Duodenal mucosa (tissue), 2 donors: ENCODE results near the gene DGKI.

Experiments used
- H3K27ac ChIP-seq: one replicate; pipeline ENCODE4 v1.7.0; 2013; ENCODE audit warnings: low read depth, low read length
- H3K27me3 ChIP-seq, 2 donors: one replicate each; pipeline ENCODE4 v1.7.0; 2013; ENCODE audit warnings: low read length in 2 of 2, control low read depth in 1 of 2; ENCODE audit not compliant: insufficient read depth in 2 of 2, control insufficient read depth in 1 of 2
- H3K36me3 ChIP-seq, 2 donors: one replicate each; pipeline ENCODE4 v1.7.0; 2013; ENCODE audit warnings: low read length in 2 of 2, control low read depth in 1 of 2; ENCODE audit not compliant: insufficient read depth in 2 of 2, control insufficient read depth in 1 of 2
- H3K4me1 ChIP-seq, 2 donors: one replicate each; pipeline ENCODE4 v1.7.0; 2013; ENCODE audit warnings: low read length in 2 of 2, control low read depth in 1 of 2; ENCODE audit not compliant: insufficient read depth in 2 of 2, control insufficient read depth in 1 of 2
- H3K4me3 ChIP-seq, 2 donors: one replicate each; pipeline ENCODE4 v1.7.0; 2013; ENCODE audit warnings: low read length in 2 of 2, low read depth in 1 of 2
- H3K9ac ChIP-seq, 2 donors: one replicate each; pipeline ENCODE4 v1.7.0; 2013; ENCODE audit warnings: low read length in 2 of 2, low read depth in 1 of 2
- H3K9me3 ChIP-seq, 2 donors: one replicate each; pipeline ENCODE4 v1.7.0; 2013; ENCODE audit warnings: low read length in 2 of 2, control low read depth in 1 of 2; ENCODE audit not compliant: control insufficient read depth in 1 of 2

The DGKI gene

DNA sequence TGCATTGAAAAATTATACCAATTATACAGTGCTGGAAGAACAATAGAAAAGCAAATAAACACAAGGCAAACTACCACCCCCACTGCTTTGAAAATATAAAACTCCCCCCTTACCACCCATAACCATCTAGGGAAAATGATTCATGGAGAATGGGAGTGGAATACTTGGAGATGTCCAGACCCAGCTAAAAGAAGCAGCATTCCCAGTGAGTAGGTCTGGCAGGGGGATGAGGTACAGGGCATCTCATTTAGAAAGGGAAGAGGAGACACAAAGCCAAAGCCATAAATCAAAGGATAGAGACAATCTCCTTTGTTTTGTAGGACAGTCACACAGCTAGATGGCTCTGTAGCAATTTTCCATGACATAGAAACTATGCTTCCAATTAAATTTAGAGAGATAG lies 36.0 kb upstream of the DGKI start:
- Histone ChIP-seq H3K9ac (no peak overlapping the region), H3K27me3 (no peaks in the 10 kb centered on the region), H3K9me3 (peaks cover 0 to 7% of the 10 kb centered on the region in 2 donors), H3K4me1 (no peaks in the 10 kb centered on the region), H3K27ac (no peak overlapping the region), H3K36me3 (peaks cover 52 to 90% of the 10 kb centered on the region in 2 donors), H3K4me3 (no peak overlapping the region)

DNA sequence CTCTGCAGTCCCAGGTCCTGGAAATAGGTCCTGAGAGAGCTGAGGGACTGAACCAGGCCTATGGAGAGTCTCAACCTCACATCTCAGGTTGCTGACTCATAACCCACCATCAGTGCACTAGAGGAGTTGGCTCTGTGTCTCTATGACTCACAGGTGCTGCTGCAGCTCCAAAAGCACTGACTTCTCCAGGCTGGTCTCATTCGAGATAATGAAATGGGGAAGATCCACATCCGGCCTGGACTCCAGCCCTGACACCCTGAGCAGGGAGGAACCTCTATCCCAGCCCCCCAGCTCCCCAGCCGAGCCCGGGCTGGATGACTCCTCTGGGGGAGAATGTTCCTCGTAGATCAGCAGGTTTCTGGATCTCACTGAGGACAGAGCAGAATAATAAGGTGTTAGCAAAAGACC lies 35.5 kb upstream of the DGKI start:
- no peak overlapping the region for H3K4me3 ChIP-seq
- no peaks in the 10 kb centered on the region for H3K4me1 ChIP-seq
- H3K36me3 ChIP-seq: peaks cover 52 to 92% of the 10 kb centered on the region in 2 donors
- no peaks in the 10 kb centered on the region for H3K27me3 ChIP-seq
- no peak overlapping the region for H3K9ac ChIP-seq
- H3K9me3 ChIP-seq: peaks cover 0 to 7% of the 10 kb centered on the region in 2 donors
- H3K27ac ChIP-seq: no peak overlapping the region

DNA sequence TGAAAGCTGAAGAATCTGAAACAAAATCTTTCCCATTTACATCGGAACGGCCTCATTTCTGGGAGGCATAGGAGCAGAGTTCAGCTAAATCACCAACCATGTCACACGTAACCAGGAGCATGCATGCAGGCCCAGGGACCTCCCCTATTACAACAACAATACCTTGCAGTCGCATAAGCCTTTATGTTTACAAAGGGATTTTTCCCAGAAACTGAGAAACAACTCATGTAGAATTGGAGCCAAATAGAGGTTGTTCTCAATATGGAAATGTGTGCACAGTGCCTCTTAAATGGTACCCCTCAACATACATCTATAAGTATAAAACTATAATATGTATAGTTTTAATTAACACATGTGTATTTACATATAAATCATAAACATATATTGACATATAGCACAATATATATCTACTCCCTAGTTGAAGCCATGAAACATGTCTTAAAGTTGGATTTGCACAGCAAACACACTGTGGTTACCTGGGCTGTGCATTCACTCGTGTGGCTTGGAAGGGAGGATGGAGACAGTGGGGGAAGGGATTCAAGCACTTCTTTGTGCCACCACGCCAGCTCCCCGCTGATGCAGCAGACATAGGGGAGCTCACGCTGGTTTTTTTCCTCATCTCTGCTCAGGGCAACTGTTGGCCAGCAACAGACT lies 35.0 kb upstream of the DGKI start:
- Histone ChIP-seq H3K27ac (no peak overlapping the region), H3K36me3 (peaks cover 54 to 89% of the 10 kb centered on the region in 2 donors), H3K9ac (no peak overlapping the region)

DNA sequence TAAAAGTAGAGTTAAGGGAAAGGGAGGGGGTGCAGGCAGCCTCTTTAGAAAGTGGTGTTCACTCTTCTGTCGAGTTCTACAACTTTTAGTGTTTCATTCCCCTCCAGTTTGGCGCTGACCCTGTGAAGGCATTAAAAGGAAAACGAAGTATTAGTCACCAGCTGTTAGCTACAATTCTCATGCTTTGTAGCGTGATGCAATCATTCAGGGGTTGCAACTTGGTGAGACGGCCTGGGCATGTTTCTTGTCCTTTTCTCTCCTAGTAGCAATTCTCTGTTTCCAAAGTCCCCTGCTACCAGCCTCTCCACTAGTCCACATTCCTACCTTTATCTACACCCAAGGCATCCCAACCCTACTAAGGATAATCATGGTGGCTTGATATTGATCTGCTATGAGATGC lies 33.7 kb upstream of the DGKI start:
- Histone ChIP-seq H3K9ac (no peak overlapping the region), H3K27ac (no peak overlapping the region), H3K36me3 (peaks cover 56 to 87% of the 10 kb centered on the region in 2 donors), H3K4me1 (no peaks in the 10 kb centered on the region), H3K9me3 (peaks cover 0 to 7% of the 10 kb centered on the region in 2 donors), H3K4me3 (no peak overlapping the region), H3K27me3 (no peaks in the 10 kb centered on the region)

More for the DNA sequence above, 35.0 kb upstream of the DGKI start:
- peaks cover 0 to 7% of the 10 kb centered on the region in 2 donors for H3K9me3 ChIP-seq
- no peak overlapping the region for H3K4me3 ChIP-seq
- no peaks in the 10 kb centered on the region for H3K4me1 ChIP-seq
- no peaks in the 10 kb centered on the region for H3K27me3 ChIP-seq

DNA sequence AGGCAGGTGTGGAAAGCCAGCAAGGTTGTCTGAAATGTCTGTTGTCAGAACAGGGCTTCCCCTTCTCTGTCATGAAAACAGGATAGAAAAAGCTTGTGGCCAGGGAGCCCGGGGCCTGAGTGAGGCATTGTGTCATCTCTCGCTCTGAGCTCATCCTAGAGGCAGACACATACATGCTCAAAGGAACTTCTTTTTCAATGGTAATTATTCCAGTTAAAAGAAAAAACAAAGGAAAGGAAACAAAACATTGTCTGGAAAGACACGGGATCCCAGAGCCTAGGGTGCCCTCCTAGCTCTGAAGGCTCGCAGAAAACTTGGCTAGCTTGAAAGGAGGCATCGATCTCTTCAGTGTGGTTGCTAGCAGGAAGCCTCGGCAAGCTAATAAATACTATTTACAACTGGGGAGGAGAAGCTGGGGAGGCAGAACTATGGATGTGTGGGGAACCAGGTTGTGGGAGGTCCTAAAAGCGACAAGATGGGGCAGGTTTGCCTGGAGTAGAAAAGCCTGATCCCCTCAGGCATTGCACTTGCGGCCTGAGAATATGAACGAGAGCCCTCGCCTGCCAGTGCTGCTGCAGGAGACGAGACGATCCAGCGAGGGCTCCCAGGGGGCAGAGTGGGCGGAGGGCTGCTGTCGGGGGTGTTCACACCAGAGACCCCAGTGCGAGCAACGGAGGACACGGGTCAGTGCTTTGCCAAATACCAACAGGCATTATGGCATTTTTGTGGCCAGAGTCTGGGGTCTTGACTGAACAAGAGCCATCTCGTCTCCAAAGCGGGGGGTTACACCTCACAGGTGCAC lies 32.8 kb upstream of the DGKI start:
- Histone ChIP-seq H3K4me1 (no peaks in the 10 kb centered on the region), H3K27me3 (no peaks in the 10 kb centered on the region), H3K4me3 (no peak overlapping the region), H3K9me3 (peaks cover 0 to 7% of the 10 kb centered on the region in 2 donors), H3K36me3 (peaks cover 49 to 86% of the 10 kb centered on the region in 2 donors), H3K9ac (no peak overlapping the region), H3K27ac (no peak overlapping the region)

DNA sequence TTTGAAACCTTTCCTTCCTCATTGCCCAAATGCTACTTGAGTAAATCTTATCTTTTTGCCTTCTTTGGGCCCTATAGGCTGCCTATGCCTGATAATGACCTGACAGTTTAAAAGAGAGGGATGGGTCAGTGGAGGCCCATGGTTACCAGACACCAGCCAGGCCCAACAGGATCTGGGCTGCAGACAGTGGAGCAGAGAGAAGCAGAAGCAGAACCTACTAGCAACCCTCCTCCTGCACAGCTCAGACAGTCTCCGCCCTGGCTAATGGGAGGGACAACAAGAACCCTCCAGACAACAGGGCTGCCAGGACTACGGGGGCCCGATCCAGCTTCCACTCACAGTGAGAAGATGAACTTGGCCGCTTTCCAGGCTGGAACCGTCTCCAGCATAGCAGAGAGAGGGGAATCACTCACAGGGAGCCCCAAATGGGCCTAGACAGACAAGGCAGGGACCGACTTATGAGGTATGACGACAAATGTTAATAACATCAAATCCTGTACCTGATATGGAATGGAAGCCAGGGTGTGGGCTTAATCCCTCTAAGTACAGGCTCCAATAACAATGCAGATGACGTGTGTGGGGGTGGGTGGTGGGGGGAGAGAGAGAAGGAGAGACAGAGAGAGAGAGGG lies 31.7 kb upstream of the DGKI start:
- Histone ChIP-seq H3K4me1 (no peaks in the 10 kb centered on the region), H3K36me3 (peaks cover 55 to 87% of the 10 kb centered on the region in 2 donors), H3K9ac (no peak overlapping the region), H3K27me3 (no peaks in the 10 kb centered on the region), H3K27ac (no peak overlapping the region), H3K4me3 (no peak overlapping the region), H3K9me3 (peaks cover 0 to 7% of the 10 kb centered on the region in 2 donors)

DNA sequence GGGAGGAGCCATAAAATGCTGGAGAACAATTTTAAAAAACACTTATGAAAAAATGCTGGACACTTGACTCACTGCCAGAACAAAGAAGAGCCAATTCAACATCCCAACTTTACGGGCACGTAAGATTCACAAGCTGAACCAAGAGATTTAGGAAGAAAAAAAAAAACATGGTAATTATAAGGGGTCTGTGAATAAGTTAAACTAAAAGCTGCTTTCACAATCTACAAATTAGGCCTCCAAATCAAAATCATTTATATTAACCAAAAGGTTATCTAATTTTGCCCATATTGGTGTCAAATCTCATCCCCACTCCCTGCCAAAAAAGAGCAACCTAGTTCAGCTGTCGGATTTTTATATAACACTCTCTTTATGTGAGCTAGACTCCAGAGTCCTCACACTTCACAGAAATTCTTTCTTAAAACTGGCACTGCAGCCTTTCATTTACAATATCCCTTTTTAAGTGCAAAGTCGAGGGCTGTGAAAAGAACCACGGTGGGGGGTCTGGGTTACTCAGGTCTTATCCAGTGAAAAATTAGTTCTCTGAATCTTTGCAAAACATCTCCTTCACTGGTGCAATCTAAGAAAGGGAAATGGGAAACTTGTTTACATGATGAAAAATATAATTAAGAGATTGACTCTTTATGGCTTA lies 30.4 kb upstream of the DGKI start:
- H3K9ac ChIP-seq: no peak overlapping the region
- H3K4me3 ChIP-seq: no peak overlapping the region
- H3K27me3 ChIP-seq: no peaks in the 10 kb centered on the region
- peaks cover 0 to 3% of the 10 kb centered on the region in 2 donors for H3K9me3 ChIP-seq
- H3K4me1 ChIP-seq: no peaks in the 10 kb centered on the region
- H3K36me3 ChIP-seq: peaks cover 43 to 84% of the 10 kb centered on the region in 2 donors
- no peak overlapping the region for H3K27ac ChIP-seq

DNA sequence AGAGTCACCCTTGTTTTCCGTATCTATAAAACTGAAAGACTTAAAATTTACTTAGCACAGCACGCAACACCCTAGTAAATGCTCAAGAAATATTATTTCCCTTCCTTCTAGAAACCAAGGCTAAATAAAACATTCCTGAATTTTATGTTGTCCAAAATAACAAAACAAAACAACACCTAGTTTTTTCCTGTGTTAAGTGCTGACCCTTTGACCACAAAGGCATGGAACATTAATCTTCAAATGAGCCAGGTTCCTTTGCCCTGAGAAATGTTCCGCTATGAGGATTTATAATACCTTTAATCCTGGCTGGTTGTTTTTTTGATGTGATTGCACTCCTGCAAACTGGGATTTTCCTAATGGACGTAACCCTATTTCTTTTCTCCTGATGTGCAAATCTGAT lies 29.0 kb upstream of the DGKI start:
- Histone ChIP-seq H3K9me3 (no peaks in the 10 kb centered on the region), H3K9ac (no peak overlapping the region), H3K36me3 (peaks cover 32 to 76% of the 10 kb centered on the region in 2 donors), H3K27me3 (no peaks in the 10 kb centered on the region), H3K4me3 (no peak overlapping the region), H3K4me1 (no peaks in the 10 kb centered on the region), H3K27ac (no peak overlapping the region)

DNA sequence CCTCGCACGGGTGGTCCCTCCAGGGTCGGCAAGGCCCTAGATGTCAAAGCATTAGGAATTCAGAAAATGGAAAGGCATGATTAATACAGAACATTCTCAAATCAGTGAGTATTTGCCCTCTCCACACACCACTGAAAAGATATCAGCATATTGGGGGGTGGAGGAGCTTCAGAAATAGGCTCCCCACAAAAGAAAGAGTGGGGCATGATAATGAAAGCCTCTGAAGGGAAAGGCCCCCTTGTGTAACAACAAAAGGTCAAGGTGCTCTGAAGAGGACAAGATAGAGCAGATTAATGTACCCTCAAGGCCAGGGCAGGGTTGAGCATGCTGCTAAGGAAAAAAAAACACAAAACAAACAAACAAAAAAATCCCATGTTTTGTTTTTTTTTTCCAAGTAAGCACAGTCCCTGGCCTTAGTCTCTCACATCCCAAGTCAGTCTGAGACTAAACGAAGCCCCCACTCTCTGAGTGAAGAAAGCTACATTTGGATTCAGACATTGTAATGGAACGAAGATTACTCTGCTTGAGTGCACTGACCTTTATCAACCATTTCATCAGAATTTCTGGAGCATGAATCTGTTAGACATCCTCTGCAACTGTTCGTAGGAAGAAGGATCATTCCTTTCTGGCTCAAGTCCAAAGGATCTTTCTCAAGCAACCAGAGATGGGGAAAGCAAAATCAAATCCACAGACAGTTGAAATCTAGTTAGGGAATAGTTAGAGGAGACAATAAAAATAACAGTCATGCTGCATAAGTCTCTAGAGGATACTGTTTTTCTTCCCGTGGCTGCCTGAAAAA lies 27.4 kb upstream of the DGKI start:
- no peak overlapping the region for H3K27ac ChIP-seq
- H3K9me3 ChIP-seq: no peaks in the 10 kb centered on the region
- H3K4me1 ChIP-seq: no peaks in the 10 kb centered on the region
- H3K36me3 ChIP-seq: peaks cover 17 to 63% of the 10 kb centered on the region in 2 donors
- no peak overlapping the region for H3K4me3 ChIP-seq
- no peaks in the 10 kb centered on the region for H3K27me3 ChIP-seq
- no peak overlapping the region for H3K9ac ChIP-seq
